Suprapubic skin (tissue), 4 donors: ENCODE measurements around the gene FHL2. TPM values are rescaled to one million over a fixed set of nuclear protein-coding genes. Genes with fewer than 3 reads are reported as not detected.

Source experiments
- DNase-seq, 2 donors: peaks; one replicate each; pipeline ENCODE4 v3.0.0-alpha.2; 2019; ENCODE audit warnings: low spot score in 2 of 2
- H3K27ac ChIP-seq: fragments of 200-600 bp; sonication (generic); one replicate; pipeline ENCODE4 v1.5.1; 2019
- H3K27me3 ChIP-seq: fragments of 200-600 bp; sonication (generic); one replicate; pipeline ENCODE4 v1.5.1; 2019
- H3K36me3 ChIP-seq: fragments of 200-600 bp; sonication (generic); one replicate; pipeline ENCODE4 v1.5.1; 2019
- H3K4me1 ChIP-seq: fragments of 200-600 bp; sonication (generic); one replicate; pipeline ENCODE4 v1.5.1; 2019
- H3K4me3 ChIP-seq: fragments of 200-600 bp; sonication (generic); one replicate; pipeline ENCODE4 v1.5.1; 2019; ENCODE audit warnings: mild to moderate bottlenecking
- H3K9me3 ChIP-seq: fragments of 200-600 bp; sonication (generic); one replicate; pipeline ENCODE4 v1.5.1; 2019
- EP300 ChIP-seq: sonication (generic); formaldehyde crosslinking; IDR thresholded peaks from one replicate; pipeline ENCODE4 v1.6.1; 2017; ENCODE audit warnings: antibody characterized with exemption
- POLR2A ChIP-seq, 2 donors: fragments of 450-650 bp; IDR thresholded peaks; one replicate each; pipeline ENCODE4 v1.6.1; 2017; ENCODE audit warnings: antibody characterized with exemption in 2 of 2, mild to moderate bottlenecking in 2 of 2, moderate library complexity in 2 of 2
- POLR2AphosphoS5 ChIP-seq, 3 donors: sonication (generic); formaldehyde crosslinking; IDR thresholded peaks; one replicate each; pipeline ENCODE4 v1.6.1; 2017; ENCODE audit warnings: antibody characterized with exemption in 3 of 3
- WGBS: methylation state at CpG from one replicate; pipeline ENCODE4 v1.1.5; 2018; 5-methylcytosine and 5-hydroxymethylcytosine counted together
- total RNA-seq, 4 donors: library from RNA; depleted of rRNA; stranded (reverse); fragments of >200 nt; gene quantifications; one replicate each; pipeline ENCODE4 v1.1.0, GENCODE V29; 2016
- TF ChIP-seq, protein P1 (sequence below), 2 donors: fragments of 200-600 bp in 1 of 2; fragments of 450-650 bp in 1 of 2; sonication (generic) in 1 of 2; IDR thresholded peaks; one replicate each; pipeline ENCODE4 v1.5.1; 2016 to 2019; ENCODE audit warnings: antibody characterized with exemption in 2 of 2, mild to moderate bottlenecking in 1 of 2, moderate library complexity in 1 of 2

Gene FHL2
- total RNA-seq, 4 donors from 2014 or later = 43.0 to 69.2 (median 47.9) TPM

DNA sequence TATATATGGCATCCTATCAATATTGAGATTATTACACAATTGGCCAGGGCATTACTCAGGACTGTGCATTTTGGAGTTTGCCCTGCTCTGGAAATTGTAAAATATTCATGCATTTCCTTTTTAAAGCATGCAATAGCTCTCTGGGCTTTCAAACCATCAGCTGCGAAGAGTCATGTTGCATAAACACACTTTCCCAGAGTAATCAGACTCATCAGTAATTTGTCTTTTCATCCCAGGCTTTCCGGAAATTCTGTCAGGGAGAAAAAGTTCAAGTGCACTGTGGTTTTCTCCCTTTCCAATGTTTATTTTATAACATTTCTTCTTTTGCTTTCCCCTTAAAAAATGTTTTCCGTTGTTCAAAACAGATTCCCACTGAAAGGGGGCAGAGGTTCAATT lies 38.9 kb upstream of the FHL2 start:
- H3K4me1 ChIP-seq = peaks cover 6% of the 10 kb centered on the region
- TF ChIP-seq EP300 (no peak), POLR2A (IDR thresholded peaks at IDR 0.05) (no peak)
- TF ChIP-seq, protein P1, sequence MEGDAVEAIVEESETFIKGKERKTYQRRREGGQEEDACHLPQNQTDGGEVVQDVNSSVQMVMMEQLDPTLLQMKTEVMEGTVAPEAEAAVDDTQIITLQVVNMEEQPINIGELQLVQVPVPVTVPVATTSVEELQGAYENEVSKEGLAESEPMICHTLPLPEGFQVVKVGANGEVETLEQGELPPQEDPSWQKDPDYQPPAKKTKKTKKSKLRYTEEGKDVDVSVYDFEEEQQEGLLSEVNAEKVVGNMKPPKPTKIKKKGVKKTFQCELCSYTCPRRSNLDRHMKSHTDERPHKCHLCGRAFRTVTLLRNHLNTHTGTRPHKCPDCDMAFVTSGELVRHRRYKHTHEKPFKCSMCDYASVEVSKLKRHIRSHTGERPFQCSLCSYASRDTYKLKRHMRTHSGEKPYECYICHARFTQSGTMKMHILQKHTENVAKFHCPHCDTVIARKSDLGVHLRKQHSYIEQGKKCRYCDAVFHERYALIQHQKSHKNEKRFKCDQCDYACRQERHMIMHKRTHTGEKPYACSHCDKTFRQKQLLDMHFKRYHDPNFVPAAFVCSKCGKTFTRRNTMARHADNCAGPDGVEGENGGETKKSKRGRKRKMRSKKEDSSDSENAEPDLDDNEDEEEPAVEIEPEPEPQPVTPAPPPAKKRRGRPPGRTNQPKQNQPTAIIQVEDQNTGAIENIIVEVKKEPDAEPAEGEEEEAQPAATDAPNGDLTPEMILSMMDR (IDR thresholded peaks at IDR 0.05) = no peak
- no peaks in the 10 kb centered on the region for H3K36me3 ChIP-seq
- no peak overlapping the region for H3K4me3 ChIP-seq
- no peaks in the 10 kb centered on the region for H3K9me3 ChIP-seq
- H3K27me3 ChIP-seq = no peaks in the 10 kb centered on the region
- DNase-seq = no peak
- 64% methylated on average over 3 of the region's 3 CpGs for WGBS
- H3K27ac ChIP-seq = no peak overlapping the region

DNA sequence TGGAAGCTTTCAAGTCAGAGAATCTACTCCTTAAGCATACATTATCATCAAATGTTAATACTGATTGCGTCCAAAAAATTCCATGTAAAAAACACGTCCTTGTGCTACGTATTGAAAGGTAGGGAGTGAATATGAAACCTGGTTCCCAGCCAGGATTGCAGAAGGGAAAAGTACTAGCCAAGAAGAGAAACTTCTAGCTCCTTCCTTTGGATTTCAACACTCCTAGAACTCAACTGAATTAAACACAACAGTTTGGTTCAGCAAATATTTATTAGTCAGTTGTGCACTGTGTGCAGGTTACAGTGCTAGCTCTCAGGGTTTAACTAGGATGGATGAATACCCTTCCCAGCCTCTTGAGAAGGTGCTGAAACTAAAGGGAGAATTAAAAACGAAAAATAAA lies 33.9 kb upstream of the FHL2 start:
- WGBS = 36% methylated on average over 4 of the region's 4 CpGs
- Histone ChIP-seq H3K27ac (no peak overlapping the region), H3K4me1 (peaks cover 17% of the 10 kb centered on the region), H3K27me3 (no peaks in the 10 kb centered on the region), H3K36me3 (no peaks in the 10 kb centered on the region), H3K4me3 (no peak overlapping the region), H3K9me3 (no peaks in the 10 kb centered on the region)
- no peak for DNase-seq
- no peak for TF ChIP-seq EP300
- TF ChIP-seq POLR2AphosphoS5 (IDR thresholded peaks at IDR 0.05) = no peak
- TF ChIP-seq, protein P1 (IDR thresholded peaks at IDR 0.05) = no peak
- no peak for TF ChIP-seq POLR2A (IDR thresholded peaks at IDR 0.05)

DNA sequence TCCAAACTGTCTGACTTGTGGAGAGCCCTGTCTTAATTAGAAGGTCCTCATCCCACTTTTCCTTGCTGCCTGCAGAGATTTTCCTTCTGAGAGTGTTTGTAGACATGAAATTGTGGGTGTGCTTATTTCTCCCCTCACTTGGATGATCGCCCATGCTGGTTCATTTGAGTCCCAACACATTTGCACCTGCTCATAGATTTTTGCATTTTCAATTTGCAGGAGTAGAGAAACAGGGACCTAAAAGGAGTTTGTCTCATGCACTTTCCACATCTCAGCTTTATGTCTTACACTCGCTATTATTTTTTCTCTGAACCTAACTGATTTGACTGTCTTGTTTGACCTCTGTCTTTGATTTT lies 33.2 kb upstream of the FHL2 start:
- TF ChIP-seq, protein P1 (IDR thresholded peaks at IDR 0.05) = no peak
- TF ChIP-seq POLR2AphosphoS5 (IDR thresholded peaks at IDR 0.05) (no peak), POLR2A (IDR thresholded peaks at IDR 0.05) (no peak), EP300 (no peak)
- WGBS = 42% methylated on average over 2 of the region's 2 CpGs
- Histone ChIP-seq H3K4me3 (no peak overlapping the region), H3K9me3 (no peaks in the 10 kb centered on the region), H3K36me3 (no peaks in the 10 kb centered on the region), H3K4me1 (peaks cover 23% of the 10 kb centered on the region), H3K27me3 (no peaks in the 10 kb centered on the region), H3K27ac (peak overlapping the region; percentile 40)
- DNase-seq = no peak

GRCh38 chr2:105431367-105432043 lies 32.7 kb upstream of the FHL2 start:
- WGBS = 13% methylated on average over 4 of the region's 4 CpGs
- no peaks in the 10 kb centered on the region for H3K27me3 ChIP-seq
- H3K36me3 ChIP-seq = no peaks in the 10 kb centered on the region
- H3K4me3 ChIP-seq = no peak overlapping the region
- DNase-seq = no peak
- H3K27ac ChIP-seq = peak overlapping the region; percentile 40
- TF ChIP-seq, protein P1 (IDR thresholded peaks at IDR 0.05) = no peak
- TF ChIP-seq POLR2AphosphoS5 (IDR thresholded peaks at IDR 0.05) (no peak), POLR2A (IDR thresholded peaks at IDR 0.05) (no peak), EP300 (no peak)
- H3K4me1 ChIP-seq = peaks cover 28% of the 10 kb centered on the region
- H3K9me3 ChIP-seq = no peaks in the 10 kb centered on the region

- H3K27ac ChIP-seq = peak overlapping the region; percentile 67
- TF ChIP-seq POLR2AphosphoS5 (IDR thresholded peaks at IDR 0.05) = no peak
- TF ChIP-seq, protein P1 (IDR thresholded peaks at IDR 0.05) = no peak
- no peak for TF ChIP-seq POLR2A (IDR thresholded peaks at IDR 0.05)
- TF ChIP-seq EP300 = no peak
- H3K4me1 ChIP-seq = peaks cover 31% of the 10 kb centered on the region
These were observed 29.7 kb upstream of the FHL2 start for GRCh38 chr2:105428387-105429018.

More at GRCh38 chr2:105428387-105429018, 29.7 kb upstream of the FHL2 start:
- H3K27me3 ChIP-seq = no peaks in the 10 kb centered on the region
- H3K4me3 ChIP-seq = no peak overlapping the region
- WGBS = 65% methylated on average over 12 of the region's 12 CpGs
- H3K36me3 ChIP-seq = no peaks in the 10 kb centered on the region
- H3K9me3 ChIP-seq = no peaks in the 10 kb centered on the region
- no peak for DNase-seq
